Smooth muscle cell (in vitro differentiated cells): ENCODE measurements around the gene EXD3. TPM values are rescaled to one million over a fixed set of nuclear protein-coding genes. Genes with fewer than 3 reads are reported as not detected.

Source experiments
- DNase-seq: peaks from one replicate; lab custom pipeline; 2025; ENCODE audit not compliant: unreplicated experiment; lab: John Stamatoyannopoulos, UW
- H2AFZ ChIP-seq: fragments of 200-600 bp; sonication (generic); 2 replicates; pipeline ENCODE4 v1.6.0; 2016; ENCODE audit warnings: antibody characterized with exemption, low read depth, mild to moderate bottlenecking
- H3F3A ChIP-seq: fragments of 200-600 bp; sonication (generic); 2 replicates; pipeline ENCODE4 v1.6.0; 2017; ENCODE audit warnings: antibody characterized with exemption, low read depth
- H3K27ac ChIP-seq: fragments of 200-600 bp; sonication (generic); 2 replicates; pipeline ENCODE4 v1.5.1; 2016; ENCODE audit warnings: low read depth, mild to moderate bottlenecking
- H3K27me3 ChIP-seq: fragments of 200-600 bp; sonication (generic); 2 replicates; pipeline ENCODE4 v1.6.1; 2016; ENCODE audit warnings: low read depth, mild to moderate bottlenecking
- H3K36me3 ChIP-seq: fragments of 200-600 bp; sonication (generic); 2 replicates; pipeline ENCODE4 v1.5.1; 2016; ENCODE audit warnings: low read depth
- H3K4me1 ChIP-seq: fragments of 200-600 bp; sonication (generic); 2 replicates; pipeline ENCODE4 v1.5.1; 2016; ENCODE audit warnings: low read depth
- H3K4me2 ChIP-seq: fragments of 200-600 bp; sonication (generic); 2 replicates; pipeline ENCODE4 v1.6.0; 2016; ENCODE audit warnings: mild to moderate bottlenecking
- H3K4me3 ChIP-seq: fragments of 200-600 bp; sonication (generic); 2 replicates; pipeline ENCODE4 v1.5.1; 2016; ENCODE audit warnings: mild to moderate bottlenecking
- H3K79me2 ChIP-seq: fragments of 200-600 bp; sonication (generic); 2 replicates; pipeline ENCODE4 v1.6.0; 2016; ENCODE audit warnings: low read depth, mild to moderate bottlenecking
- H3K9ac ChIP-seq: fragments of 200-600 bp; sonication (generic); 2 replicates; pipeline ENCODE4 v1.6.0; 2016; ENCODE audit warnings: low read depth
- H3K9me3 ChIP-seq: fragments of 200-600 bp; sonication (generic); replicated peaks from 2 replicates; pipeline ENCODE4 v1.5.1; 2016; ENCODE audit warnings: low read depth
- H4K20me1 ChIP-seq: fragments of 200-600 bp; sonication (generic); 2 replicates; pipeline ENCODE4 v1.6.0; 2016; ENCODE audit warnings: low read depth
- CTCF ChIP-seq: fragments of 200-600 bp; sonication (generic); IDR thresholded peaks from 2 replicates; pipeline ENCODE4 v1.5.1; 2017; ENCODE audit warnings: borderline replicate concordance, mild to moderate bottlenecking, antibody characterized with exemption; ENCODE audit not compliant: insufficient read depth, poor library complexity, severe bottlenecking
- WGBS: methylation state at CpG from one replicate; pipeline ENCODE4 v1.1.7; 2016; ENCODE audit warnings: low lambda C conversion rate; 5-methylcytosine and 5-hydroxymethylcytosine counted together
- polyA plus RNA-seq: library from polyadenylated mRNA; unstranded; fragments of >200 nt; fragmentation: Nextera tagmentation; extraction: Ambion mirVana; gene quantifications from 2 replicates; pipeline ENCODE4 v1.2.1, GENCODE V29; 2016
- total RNA-seq: library from RNA; depleted of rRNA; stranded (reverse); fragments of >200 nt; gene quantifications from 2 replicates; pipeline ENCODE4 v1.2.3, GENCODE V29; 2014

The EXD3 gene
- total and polyA plus RNA-seq, 2 experiments from 2014 or later: 3.1 to 15.7 TPM

GRCh38 chr9:137303893-137304382, 119.0 kb downstream of the EXD3 start:
- H4K20me1 ChIP-seq: peaks cover 9% of the 10 kb centered on the region
- no peak overlapping the region for H3K4me2 ChIP-seq
- no peak overlapping the region for H2AFZ ChIP-seq
- H3K36me3 ChIP-seq: no peaks in the 10 kb centered on the region
- TF ChIP-seq CTCF: no peak
- H3K9me3 ChIP-seq: no peaks in the 10 kb centered on the region
- H3K4me1 ChIP-seq: peaks cover 44% of the 10 kb centered on the region
- peaks cover 17% of the 10 kb centered on the region for H3K27me3 ChIP-seq
- H3K27ac ChIP-seq: no peak overlapping the region
- no peak overlapping the region for H3K4me3 ChIP-seq
- no peaks in the 10 kb centered on the region for H3F3A ChIP-seq
- H3K9ac ChIP-seq: no peak overlapping the region
- whole genome bisulfite sequencing: 94% methylated on average over 20 of the region's 22 CpGs
- DNase-seq: no peak
- no peaks in the 10 kb centered on the region for H3K79me2 ChIP-seq

GRCh38 chr9:137303151-137303892, 119.6 kb downstream of the EXD3 start:
- no peaks in the 10 kb centered on the region for H3K36me3 ChIP-seq
- H3F3A ChIP-seq: no peaks in the 10 kb centered on the region
- peaks cover 9% of the 10 kb centered on the region for H4K20me1 ChIP-seq
- peak overlapping the region; percentile 90 for H3K4me2 ChIP-seq
- no peak overlapping the region for H3K9ac ChIP-seq
- H3K79me2 ChIP-seq: no peaks in the 10 kb centered on the region
- no peak for DNase-seq
- H3K27ac ChIP-seq: no peak overlapping the region
- H2AFZ ChIP-seq: no peak overlapping the region
- H3K9me3 ChIP-seq: no peaks in the 10 kb centered on the region
- no peak overlapping the region for H3K4me3 ChIP-seq
- H3K4me1 ChIP-seq: peaks cover 48% of the 10 kb centered on the region
- WGBS: 61% methylated on average over 23 of the region's 23 CpGs
- H3K27me3 ChIP-seq: peaks cover 23% of the 10 kb centered on the region
- no peak for TF ChIP-seq CTCF

GRCh38 chr9:137302449-137303150, 120.4 kb downstream of the EXD3 start:
- no peaks in the 10 kb centered on the region for H3K36me3 ChIP-seq
- H3K4me2 ChIP-seq: peak overlapping the region; percentile 90
- DNase-seq: peak; percentile 33
- H3K4me3 ChIP-seq: peak overlapping the region; percentile 52
- 11% methylated on average over 52 of the region's 78 CpGs for WGBS
- H3K27me3 ChIP-seq: peaks cover 30% of the 10 kb centered on the region
- H3K27ac ChIP-seq: no peak overlapping the region
- no peaks in the 10 kb centered on the region for H3K9me3 ChIP-seq
- peaks cover 48% of the 10 kb centered on the region for H3K4me1 ChIP-seq
- no peaks in the 10 kb centered on the region for H3K79me2 ChIP-seq
- H3F3A ChIP-seq: no peaks in the 10 kb centered on the region
- H3K9ac ChIP-seq: peak overlapping the region; percentile 34
- H2AFZ ChIP-seq: peak overlapping the region; percentile 43
- peaks cover 9% of the 10 kb centered on the region for H4K20me1 ChIP-seq
- peak; percentile 54 for TF ChIP-seq CTCF
